ENCODE data around the gene TP53BP1.

GRCh38 chr15:43523646-43524045, 30.7 kb upstream of the TP53BP1 start:
- TF ChIP-seq, protein P1, sequence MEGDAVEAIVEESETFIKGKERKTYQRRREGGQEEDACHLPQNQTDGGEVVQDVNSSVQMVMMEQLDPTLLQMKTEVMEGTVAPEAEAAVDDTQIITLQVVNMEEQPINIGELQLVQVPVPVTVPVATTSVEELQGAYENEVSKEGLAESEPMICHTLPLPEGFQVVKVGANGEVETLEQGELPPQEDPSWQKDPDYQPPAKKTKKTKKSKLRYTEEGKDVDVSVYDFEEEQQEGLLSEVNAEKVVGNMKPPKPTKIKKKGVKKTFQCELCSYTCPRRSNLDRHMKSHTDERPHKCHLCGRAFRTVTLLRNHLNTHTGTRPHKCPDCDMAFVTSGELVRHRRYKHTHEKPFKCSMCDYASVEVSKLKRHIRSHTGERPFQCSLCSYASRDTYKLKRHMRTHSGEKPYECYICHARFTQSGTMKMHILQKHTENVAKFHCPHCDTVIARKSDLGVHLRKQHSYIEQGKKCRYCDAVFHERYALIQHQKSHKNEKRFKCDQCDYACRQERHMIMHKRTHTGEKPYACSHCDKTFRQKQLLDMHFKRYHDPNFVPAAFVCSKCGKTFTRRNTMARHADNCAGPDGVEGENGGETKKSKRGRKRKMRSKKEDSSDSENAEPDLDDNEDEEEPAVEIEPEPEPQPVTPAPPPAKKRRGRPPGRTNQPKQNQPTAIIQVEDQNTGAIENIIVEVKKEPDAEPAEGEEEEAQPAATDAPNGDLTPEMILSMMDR (conservative IDR thresholded peaks at IDR 0.05; ENCODE audit: low read length) = no peak
- no peak for TF ChIP-seq EZH2phosphoT487 (IDR thresholded peaks at IDR 0.05; ENCODE audit: borderline replicate concordance)
